AG09309 (cell line): ENCODE results near the gene NOP53.
"Not testable (repeated sequence)": the region's sequence is repeated elsewhere in the genome, so short reads cannot be mapped to it uniquely, and the experiment has no call there.

Experiments
- DNase-seq: peaks from one replicate; pipeline ENCODE4 v3.0.0-alpha.2; 2010; ENCODE audit warnings: low read depth
- H3K4me3 ChIP-seq: 2 replicates; pipeline ENCODE4 v1.5.1; 2011; ENCODE audit warnings: mild to moderate bottlenecking, low read depth, low read length, moderate library complexity; ENCODE audit not compliant: control insufficient read depth
- CTCF ChIP-seq: IDR thresholded peaks from 2 replicates; pipeline ENCODE4 v1.5.1; 2011; ENCODE audit warnings: mild to moderate bottlenecking, low read depth, low read length, inconsistent platforms; ENCODE audit not compliant: insufficient read depth, control insufficient read depth; ENCODE audit errors: missing control alignments

Gene NOP53

GRCh38 chr19:47711652-47712242, 33.6 kb upstream of the NOP53 start:
- DNase-seq = no peak
- TF ChIP-seq CTCF = no peak
- H3K4me3 ChIP-seq = no peak overlapping the region

GRCh38 chr19:47713046-47714021, 32.0 kb upstream of the NOP53 start, which contains the start of gene EHD2:
Gene EHD2 (plus strand): TSS chr19:47713422. CDS start chr19:47716613, 3,191 bp downstream.
- TF ChIP-seq CTCF = peak; percentile 91
- H3K4me3 ChIP-seq = peak within 1 kb of the TSS; percentile 91
- no peak for DNase-seq

GRCh38 chr19:47714339-47714738, 31.0 kb upstream of the NOP53 start:
- DNase-seq = no peak
- peak overlapping the region; percentile 91 for H3K4me3 ChIP-seq
- TF ChIP-seq CTCF = no peak

GRCh38 chr19:47714855-47715254, 30.5 kb upstream of the NOP53 start:
- DNase-seq = not testable (repeated sequence)

GRCh38 chr19:47716270-47716937, 28.9 kb upstream of the NOP53 start:
- no peak for TF ChIP-seq CTCF
- H3K4me3 ChIP-seq = peak overlapping the region; percentile 4
- no peak for DNase-seq

More at GRCh38 chr19:47714855-47715254, 30.5 kb upstream of the NOP53 start:
- H3K4me3 ChIP-seq = peak overlapping the region; percentile 91

- DNase-seq = not testable (repeated sequence)
- peak overlapping the region; percentile 32 for H3K4me3 ChIP-seq
Observed at GRCh38 chr19:47718415-47719046, 26.8 kb upstream of the NOP53 start.

- TF ChIP-seq CTCF = no peak
- DNase-seq = peak; percentile 95
- peak overlapping the region; percentile 32 for H3K4me3 ChIP-seq
Observed at GRCh38 chr19:47719047-47719859, 26.1 kb upstream of the NOP53 start.
